Stimulated activated CD4-positive, alpha-beta T cell treated with anti-CD3 and anti-CD28 coated beads, Interleukin-4, amount 100 ng/mL, for 48 hours (primary cell): ENCODE results near the gene PCDHGA6.
"Not testable (repeated sequence)": the region's sequence is repeated elsewhere in the genome, so short reads cannot be mapped to it uniquely, and the experiment has no call there.

Experiments used
- DNase-seq, 2 donors: peaks; one replicate each; pipeline ENCODE4 v3.0.0-alpha.2; 2020; ENCODE audit warnings: low read depth in 2 of 2

PCDHGA6 gene

GRCh38 chr5:141359790-141360426, 13.8 kb upstream of the PCDHGA6 start, which contains the start of gene PCDHGB2:
PCDHGB2 (plus strand) TSS chr5:141359994; CDS start chr5:141360136, 142 bp downstream.
- DNase-seq: no peak

DNA sequence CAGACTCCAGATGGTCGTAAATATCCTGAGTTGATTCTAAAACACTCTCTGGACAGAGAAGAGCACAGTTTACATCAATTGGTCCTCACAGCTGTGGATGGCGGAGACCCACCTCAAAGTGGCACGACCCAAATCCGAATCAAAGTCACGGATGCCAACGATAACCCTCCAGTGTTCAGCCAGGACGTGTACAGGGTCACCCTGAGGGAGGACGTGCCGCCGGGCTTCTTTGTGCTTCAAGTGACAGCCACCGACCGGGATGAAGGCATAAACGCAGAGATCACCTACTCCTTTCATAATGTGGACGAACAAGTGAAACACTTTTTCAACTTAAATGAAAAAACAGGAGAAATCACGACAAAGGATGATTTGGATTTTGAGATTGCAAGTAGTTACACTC, 13.0 kb upstream of the PCDHGA6 start:
- DNase-seq: no peak

DNA sequence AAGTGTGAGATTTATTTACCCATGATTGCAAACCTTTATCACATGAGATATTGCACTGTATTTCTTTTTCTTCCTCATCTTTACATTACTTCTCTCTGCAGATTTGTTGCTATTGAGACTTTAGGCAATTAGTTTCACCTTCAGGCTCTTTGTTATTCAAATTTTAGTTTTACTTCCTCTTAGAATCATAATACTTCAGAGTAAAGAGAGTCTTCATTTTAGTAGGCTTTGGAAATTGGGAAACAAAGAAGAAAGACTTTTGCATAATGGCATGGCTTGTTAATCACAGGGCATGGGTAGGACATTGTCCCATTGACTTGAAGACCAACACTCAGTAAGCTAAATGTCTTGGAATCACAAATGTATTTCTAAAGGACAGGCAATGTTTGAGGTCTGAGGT, 11.0 kb upstream of the PCDHGA6 start:
- DNase-seq: no peak

GRCh38 chr5:141363952-141364660, 9.6 kb upstream of the PCDHGA6 start, which contains the start of gene PCDHGA5:
PCDHGA5 (plus strand) TSS chr5:141364162; CDS start chr5:141364331, 169 bp downstream.
- no peak for DNase-seq

DNA sequence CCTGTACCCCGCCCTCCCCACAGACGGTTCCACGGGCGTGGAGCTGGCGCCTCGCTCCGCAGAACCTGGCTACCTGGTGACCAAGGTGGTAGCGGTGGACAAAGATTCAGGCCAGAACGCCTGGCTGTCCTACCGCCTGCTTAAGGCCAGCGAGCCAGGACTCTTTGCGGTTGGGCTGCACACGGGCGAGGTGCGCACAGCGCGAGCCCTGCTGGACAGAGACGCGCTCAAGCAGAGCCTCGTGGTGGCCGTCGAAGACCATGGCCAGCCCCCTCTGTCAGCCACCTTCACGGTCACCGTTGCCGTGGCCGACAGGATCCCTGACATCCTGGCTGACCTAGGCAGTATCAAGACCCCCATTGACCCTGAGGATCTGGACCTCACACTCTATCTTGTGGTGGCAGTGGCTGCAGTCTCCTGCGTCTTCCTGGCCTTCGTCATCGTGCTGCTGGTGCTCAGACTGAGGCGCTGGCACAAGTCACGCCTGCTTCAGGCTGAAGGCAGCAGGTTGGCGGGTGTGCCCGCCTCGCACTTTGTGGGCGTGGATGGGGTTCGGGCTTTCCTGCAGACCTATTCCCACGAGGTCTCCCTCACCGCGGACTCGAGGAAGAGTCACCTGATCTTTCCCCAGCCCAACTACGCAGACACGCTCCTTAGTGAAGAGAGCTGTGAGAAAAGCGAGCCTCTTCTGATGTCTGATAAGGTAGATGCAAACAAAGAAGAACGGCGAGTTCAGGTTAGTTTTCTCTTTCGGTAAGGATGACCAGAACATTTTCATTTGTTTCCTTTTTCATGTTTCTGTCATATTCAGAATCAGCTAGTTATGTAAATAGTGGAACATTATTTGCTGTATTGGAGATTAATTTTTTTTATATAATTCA, 7.4 kb upstream of the PCDHGA6 start:
- no peak for DNase-seq

DNA sequence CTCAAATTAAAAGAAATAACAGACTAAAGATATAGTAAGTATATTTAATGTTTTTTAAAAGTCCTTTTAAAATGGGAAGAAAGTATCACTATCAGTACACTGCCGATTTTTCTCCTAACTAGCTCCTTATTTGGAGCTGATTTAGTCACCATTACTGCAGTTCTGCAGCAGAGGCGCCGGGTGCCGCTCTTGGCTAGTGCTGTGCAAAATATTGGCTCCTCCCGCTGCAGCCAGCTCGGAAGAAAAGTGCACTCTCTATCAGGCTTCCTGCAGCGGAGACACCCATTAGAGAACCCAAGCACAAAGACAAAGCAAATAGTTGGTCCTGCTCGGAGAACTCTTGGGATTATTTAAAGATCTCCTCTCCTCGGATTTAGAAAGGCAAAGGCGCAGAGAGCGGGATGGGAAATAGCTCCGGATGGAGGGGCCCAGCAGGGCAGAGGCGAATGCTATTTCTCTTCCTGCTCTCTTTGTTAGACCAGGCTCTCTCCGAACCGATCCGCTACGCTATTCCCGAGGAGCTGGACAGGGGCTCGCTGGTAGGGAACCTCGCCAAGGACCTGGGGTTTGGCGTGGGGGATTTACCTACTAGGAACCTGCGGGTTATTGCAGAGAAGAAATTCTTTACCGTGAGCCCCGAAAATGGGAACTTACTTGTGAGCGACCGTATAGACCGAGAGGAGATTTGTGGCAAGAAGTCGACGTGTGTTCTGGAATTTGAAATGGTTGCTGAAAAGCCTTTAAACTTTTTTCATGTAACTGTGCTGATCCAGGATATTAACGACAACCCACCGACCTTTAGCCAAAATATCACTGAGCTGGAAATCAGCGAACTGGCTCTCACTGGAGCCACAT, 3.5 kb upstream of the PCDHGA6 start, which contains the start of gene PCDHGB3:
Gene PCDHGB3 (plus strand): TSS at position 249 of the 855 bp plus-strand sequence. CDS start 153 bp downstream, at position 402.
- no peak for DNase-seq

DNA sequence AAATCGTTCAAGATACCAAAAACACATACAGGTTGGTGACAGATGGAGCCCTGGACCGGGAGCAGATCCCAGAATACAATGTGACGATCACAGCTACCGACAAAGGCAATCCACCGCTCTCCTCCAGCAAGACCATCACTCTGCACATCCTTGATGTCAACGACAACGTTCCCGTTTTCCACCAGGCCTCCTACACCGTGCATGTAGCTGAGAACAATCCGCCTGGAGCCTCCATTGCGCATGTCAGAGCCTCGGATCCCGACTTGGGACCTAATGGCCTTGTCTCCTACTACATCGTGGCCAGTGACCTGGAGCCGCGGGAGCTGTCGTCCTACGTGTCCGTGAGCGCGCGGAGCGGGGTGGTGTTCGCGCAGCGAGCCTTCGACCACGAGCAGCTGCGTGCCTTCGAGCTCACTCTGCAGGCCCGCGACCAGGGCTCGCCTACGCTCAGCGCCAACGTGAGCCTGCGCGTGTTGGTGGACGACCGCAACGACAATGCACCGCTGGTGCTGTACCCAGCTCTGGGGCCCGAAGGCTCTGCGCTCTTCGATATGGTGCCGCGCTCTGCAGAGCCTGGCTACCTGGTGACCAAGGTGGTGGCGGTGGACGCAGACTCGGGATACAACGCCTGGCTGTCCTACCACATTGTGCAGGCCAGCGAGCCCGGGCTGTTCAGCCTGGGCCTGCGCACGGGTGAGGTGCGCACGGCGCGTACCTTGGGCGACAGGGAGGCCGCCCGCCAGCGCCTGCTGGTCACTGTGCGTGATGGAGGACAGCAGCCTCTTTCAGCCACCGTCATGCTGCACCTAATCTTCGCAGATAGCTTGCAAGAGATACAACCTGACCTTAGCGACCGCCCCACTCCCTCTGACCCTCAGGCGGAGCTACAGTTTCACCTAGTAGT, 1.9 kb upstream of the PCDHGA6 start:
- no peak for DNase-seq

DNA sequence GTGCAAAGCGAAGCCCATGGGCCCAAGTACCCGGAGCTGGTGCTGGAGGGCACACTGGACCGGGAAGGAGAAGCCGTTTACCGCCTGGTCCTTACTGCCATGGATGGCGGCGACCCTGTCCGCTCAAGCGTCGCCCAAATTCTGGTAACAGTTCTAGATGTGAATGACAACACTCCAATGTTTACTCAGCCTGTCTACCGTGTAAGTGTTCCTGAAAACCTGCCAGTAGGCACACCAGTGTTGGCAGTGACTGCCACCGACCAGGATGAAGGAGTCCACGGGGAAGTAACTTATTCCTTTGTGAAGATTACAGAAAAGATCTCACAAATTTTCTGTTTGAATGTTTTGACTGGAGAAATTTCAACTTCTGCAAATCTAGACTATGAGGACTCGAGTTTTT, 936 bp downstream of the PCDHGA6 start:
- DNase-seq: no peak

GRCh38 chr5:141375444-141376155, 1.9 kb downstream of the PCDHGA6 start:
- DNase-seq: not testable (repeated sequence)

DNA sequence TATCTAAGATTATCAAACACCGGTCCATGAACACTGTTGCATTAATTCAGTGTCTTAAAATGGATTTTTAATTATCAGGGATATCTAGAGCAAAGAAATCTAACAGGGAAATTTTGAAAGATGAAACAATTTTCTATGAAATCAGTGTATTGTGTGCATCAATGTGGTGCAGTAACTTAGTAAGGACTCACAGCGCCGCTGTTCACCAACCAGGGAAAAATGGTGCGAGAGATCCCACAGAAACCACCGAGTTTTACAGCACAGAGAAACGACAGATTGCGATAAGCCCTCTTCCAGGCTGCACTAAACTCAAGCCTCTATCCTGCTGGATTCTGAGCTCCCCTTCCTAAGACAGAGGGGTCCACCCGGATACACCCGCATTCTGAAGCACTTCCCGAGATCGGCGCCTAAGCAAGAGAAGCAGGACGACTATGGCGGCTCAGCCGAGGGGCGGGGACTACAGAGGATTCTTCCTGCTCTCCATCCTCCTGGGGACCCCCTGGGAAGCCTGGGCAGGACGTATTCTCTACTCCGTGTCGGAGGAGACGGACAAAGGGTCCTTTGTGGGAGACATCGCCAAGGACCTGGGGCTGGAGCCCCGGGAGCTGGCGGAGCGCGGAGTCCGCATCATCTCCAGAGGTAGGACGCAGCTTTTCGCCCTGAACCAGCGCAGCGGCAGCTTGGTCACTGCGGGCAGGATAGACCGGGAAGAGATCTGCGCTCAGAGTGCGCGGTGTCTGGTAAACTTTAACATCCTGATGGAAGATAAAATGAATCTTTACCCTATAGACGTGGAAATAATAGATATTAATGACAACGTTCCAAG, 9.0 kb downstream of the PCDHGA6 start, which contains the start of gene PCDHGA7:
Gene PCDHGA7 (plus strand): TSS at position 274 of the 826 bp plus-strand sequence. CDS start 158 bp downstream, at position 432.
- no peak for DNase-seq

- no peak for DNase-seq
Observed at GRCh38 chr5:141383345-141383744, 9.7 kb downstream of the PCDHGA6 start.

GRCh38 chr5:141384471-141385267, 11.0 kb downstream of the PCDHGA6 start:
- DNase-seq: no peak

GRCh38 chr5:141387557-141388311, 14.0 kb downstream of the PCDHGA6 start, which contains the start of gene PCDHGB4:
PCDHGB4 (plus strand) TSS chr5:141387698; CDS start chr5:141387885, 187 bp downstream.
- DNase-seq: not testable (repeated sequence)

DNA sequence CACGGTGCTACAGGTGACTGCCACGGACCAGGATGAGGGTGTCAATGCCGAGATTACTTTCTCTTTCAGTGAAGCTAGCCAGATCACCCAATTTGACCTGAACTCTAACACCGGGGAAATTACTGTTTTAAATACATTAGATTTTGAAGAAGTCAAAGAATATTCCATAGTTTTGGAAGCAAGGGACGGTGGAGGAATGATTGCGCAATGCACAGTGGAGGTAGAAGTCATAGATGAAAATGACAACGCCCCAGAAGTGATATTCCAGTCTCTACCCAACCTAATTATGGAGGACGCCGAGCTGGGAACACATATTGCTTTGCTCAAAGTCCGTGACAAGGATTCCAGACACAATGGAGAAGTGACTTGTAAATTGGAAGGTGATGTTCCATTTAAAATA, 15.0 kb downstream of the PCDHGA6 start:
- DNase-seq: no peak

GRCh38 chr5:141389153-141390042, 15.7 kb downstream of the PCDHGA6 start:
- no peak for DNase-seq
